GM12892 (cell line): ENCODE results near the gene FBXO15.

Source experiments
- POLR2A ChIP-seq: IDR thresholded peaks from 2 replicates; pipeline ENCODE4 v1.6.1; 2011; ENCODE audit warnings: low read depth, low read length, control low read depth
- TAF1 ChIP-seq: IDR thresholded peaks from 2 replicates; pipeline ENCODE4 v1.6.1; 2011; ENCODE audit warnings: low read depth, mild to moderate bottlenecking, control low read depth, low read length, borderline replicate concordance

DNA sequence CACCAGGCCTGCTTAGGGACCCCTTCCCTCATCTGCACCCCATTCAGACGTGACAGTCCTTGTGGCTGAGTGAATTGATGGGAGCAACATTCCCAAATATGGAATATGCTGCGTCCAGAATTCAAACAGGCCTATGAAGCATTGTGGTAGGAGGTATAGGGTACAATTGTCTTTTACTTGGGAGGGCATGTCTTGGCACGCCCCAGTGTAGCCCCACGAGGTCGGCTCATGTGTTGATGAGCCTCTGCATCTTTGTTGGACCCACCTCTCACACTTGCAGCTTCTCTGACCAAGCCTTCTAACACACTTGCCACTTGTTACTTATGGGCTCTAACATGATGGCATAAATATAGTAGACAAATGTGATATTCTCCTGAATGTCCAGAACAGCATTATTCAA lies 2.2 kb upstream of the FBXO15 start:
- TF ChIP-seq POLR2A (no peak), TAF1 (no peak)
